Measurements from ENCODE around the gene FRAS1. TPM values are rescaled to one million over a fixed set of nuclear protein-coding genes. Genes with fewer than 3 reads are reported as not detected.
"Not testable (repeated sequence)": the region's sequence is repeated elsewhere in the genome, so short reads cannot be mapped to it uniquely, and the experiment has no call there.

FRAS1 gene
- total RNA-seq, 4 donors from 2014 or later, result 1.0 to 32.5 (median 3.3) TPM

- no peak for DNase-seq
- intact Hi-C loops (cut with DNase I; ENCODE audit: low total_unique reads), result no loop called here
- no peaks in the 10 kb centered on the region for H3K9me3 ChIP-seq
- H3K27me3 ChIP-seq, result no peaks in the 10 kb centered on the region
- no peak overlapping the region for H3K27ac ChIP-seq
- H3K4me1 ChIP-seq, result no peaks in the 10 kb centered on the region
- no peak for TF ChIP-seq CTCF (IDR thresholded peaks at IDR 0.05)
- no peak for TF ChIP-seq POLR2A (IDR thresholded peaks at IDR 0.05)
- H3K4me3 ChIP-seq, result no peak overlapping the region
- no peaks in the 10 kb centered on the region for H3K36me3 ChIP-seq
Measured at GRCh38 chr4:78254893-78255292, 197.8 kb downstream of the FRAS1 start.

- H3K27ac ChIP-seq, result no peak overlapping the region
- H3K9me3 ChIP-seq, result no peaks in the 10 kb centered on the region
- no peaks in the 10 kb centered on the region for H3K36me3 ChIP-seq
- H3K4me3 ChIP-seq, result no peak overlapping the region
- H3K27me3 ChIP-seq, result no peaks in the 10 kb centered on the region
- TF ChIP-seq CTCF (IDR thresholded peaks at IDR 0.05) (no peak), POLR2A (IDR thresholded peaks at IDR 0.05) (no peak)
- no peaks in the 10 kb centered on the region for H3K4me1 ChIP-seq
- no peak for DNase-seq
- intact Hi-C loops (cut with DNase I; ENCODE audit: low total_unique reads), result no loop called here
Measured at GRCh38 chr4:78265006-78265405, 207.9 kb downstream of the FRAS1 start.

GRCh38 chr4:78267790-78268189 is 210.7 kb downstream of the FRAS1 start:
- Histone ChIP-seq H3K27me3 (no peaks in the 10 kb centered on the region), H3K4me1 (no peaks in the 10 kb centered on the region), H3K36me3 (no peaks in the 10 kb centered on the region), H3K4me3 (no peak overlapping the region), H3K27ac (no peak overlapping the region), H3K9me3 (no peaks in the 10 kb centered on the region)
- intact Hi-C loops (cut with DNase I; ENCODE audit: low total_unique reads), result no loop called here
- TF ChIP-seq POLR2A (IDR thresholded peaks at IDR 0.05) (no peak), CTCF (IDR thresholded peaks at IDR 0.05) (no peak)
- no peak for DNase-seq

GRCh38 chr4:78268597-78268996 is 211.5 kb downstream of the FRAS1 start:
- TF ChIP-seq POLR2A (IDR thresholded peaks at IDR 0.05), result no peak
- TF ChIP-seq CTCF (IDR thresholded peaks at IDR 0.05), result no peak
- no peak for DNase-seq
- Histone ChIP-seq H3K4me1 (no peaks in the 10 kb centered on the region), H3K36me3 (no peaks in the 10 kb centered on the region), H3K4me3 (no peak overlapping the region), H3K27ac (no peak overlapping the region), H3K27me3 (no peaks in the 10 kb centered on the region), H3K9me3 (no peaks in the 10 kb centered on the region)
- intact Hi-C loops (cut with DNase I; ENCODE audit: low total_unique reads), result no loop called here

GRCh38 chr4:78275450-78275849 is 218.3 kb downstream of the FRAS1 start:
- H3K36me3 ChIP-seq; H3K9me3 ChIP-seq; H3K4me3 ChIP-seq; H3K27me3 ChIP-seq; H3K27ac ChIP-seq; H3K4me1 ChIP-seq; intact Hi-C loops (cut with DNase I; ENCODE audit: low total_unique reads); DNase-seq: not testable (repeated sequence)

- TF ChIP-seq CTCF (IDR thresholded peaks at IDR 0.05), result no peak
- TF ChIP-seq POLR2A (IDR thresholded peaks at IDR 0.05), result no peak
- no peak for DNase-seq
- Histone ChIP-seq H3K36me3 (no peaks in the 10 kb centered on the region), H3K9me3 (no peaks in the 10 kb centered on the region), H3K4me3 (no peak overlapping the region), H3K27me3 (no peaks in the 10 kb centered on the region), H3K27ac (no peak overlapping the region), H3K4me1 (no peaks in the 10 kb centered on the region)
- intact Hi-C loops (cut with DNase I; ENCODE audit: low total_unique reads), result no loop called here
Measured at GRCh38 chr4:78286281-78286680, 229.2 kb downstream of the FRAS1 start.

Data from uterus (tissue), 4 donors.